ENCODE data around the gene FAM83C.
A peak's percentile ranks its signal among the peaks of the same experiment; 100 is the strongest.

The FAM83C gene

DNA sequence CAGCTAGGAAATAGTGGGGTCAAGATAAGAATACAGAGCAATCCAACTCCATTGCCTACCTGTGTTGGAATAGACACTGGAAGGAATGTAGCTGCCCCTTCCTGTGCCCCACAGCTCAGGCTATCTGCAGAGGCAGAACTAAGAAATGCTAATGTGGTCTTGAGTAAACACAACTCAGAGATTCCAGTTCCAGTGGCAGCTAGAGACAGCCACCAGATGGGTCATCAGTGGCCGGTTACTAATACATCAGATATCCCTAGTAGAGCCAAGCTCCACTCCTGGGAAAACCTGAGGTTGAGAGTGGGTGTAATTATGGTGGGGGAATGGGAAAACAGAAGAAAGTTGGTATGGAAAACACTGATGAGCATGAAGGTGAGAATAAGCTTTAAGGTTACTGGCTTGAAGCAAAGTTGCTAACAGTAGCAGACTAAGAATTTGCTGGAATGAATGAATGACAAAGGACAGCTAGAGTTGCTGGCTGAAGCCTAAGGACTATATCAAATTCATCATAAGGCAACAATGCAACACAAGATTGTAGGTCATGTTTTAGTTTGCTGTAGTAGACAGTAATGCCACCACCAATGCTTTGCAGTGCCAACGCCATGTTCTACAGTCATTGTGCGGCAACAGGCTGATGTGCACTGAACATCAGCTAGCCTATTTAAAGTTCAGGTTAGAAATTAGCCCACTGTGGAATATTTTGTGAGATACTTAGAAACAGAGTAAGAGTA is 28.3 kb upstream of the FAM83C start:
- ChIA-PET POLR2A (interaction anchor here (0.7 to 1.5 kb wide), 4 partner anchors 15 to 496 kb away, joined by 3 to 8 read pairs (median 4); partner anchors contain the start of genes CEP250 and UQCC1), CTCF (interaction anchor here (0.6 to 3.7 kb wide), 4 partner anchors 10 to 224 kb away, joined by 8 to 27 read pairs (median 10); no protein-coding TSS in a partner anchor)
- TF ChIP-seq TARDBP (IDR thresholded peaks at IDR 0.05): no peak
- TF ChIP-seq ZNF384 (IDR thresholded peaks at IDR 0.05): no peak
- no peak for TF ChIP-seq FOXA1 (IDR thresholded peaks at IDR 0.05)
- TF ChIP-seq ARNT (IDR thresholded peaks at IDR 0.05): no peak
- TF ChIP-seq, protein P1, sequence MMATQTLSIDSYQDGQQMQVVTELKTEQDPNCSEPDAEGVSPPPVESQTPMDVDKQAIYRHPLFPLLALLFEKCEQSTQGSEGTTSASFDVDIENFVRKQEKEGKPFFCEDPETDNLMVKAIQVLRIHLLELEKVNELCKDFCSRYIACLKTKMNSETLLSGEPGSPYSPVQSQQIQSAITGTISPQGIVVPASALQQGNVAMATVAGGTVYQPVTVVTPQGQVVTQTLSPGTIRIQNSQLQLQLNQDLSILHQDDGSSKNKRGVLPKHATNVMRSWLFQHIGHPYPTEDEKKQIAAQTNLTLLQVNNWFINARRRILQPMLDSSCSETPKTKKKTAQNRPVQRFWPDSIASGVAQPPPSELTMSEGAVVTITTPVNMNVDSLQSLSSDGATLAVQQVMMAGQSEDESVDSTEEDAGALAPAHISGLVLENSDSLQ (IDR thresholded peaks at IDR 0.05): no peak
- no peak for TF ChIP-seq LEF1 (IDR thresholded peaks at IDR 0.05; ENCODE audit: borderline replicate concordance)
- no peak for TF ChIP-seq FOXM1 (IDR thresholded peaks at IDR 0.05; ENCODE audit: borderline replicate concordance)
- no peak for TF ChIP-seq FOXK2 (IDR thresholded peaks at IDR 0.05)
- TF ChIP-seq ELF4 (IDR thresholded peaks at IDR 0.05): no peak
- no peak for TF ChIP-seq L3MBTL2 (conservative IDR thresholded peaks at IDR 0.05)
- no peak for TF ChIP-seq SUZ12 (IDR thresholded peaks at IDR 0.05)
- no peak for DNase-seq (ENCODE audit: extremely low spot score)

DNA sequence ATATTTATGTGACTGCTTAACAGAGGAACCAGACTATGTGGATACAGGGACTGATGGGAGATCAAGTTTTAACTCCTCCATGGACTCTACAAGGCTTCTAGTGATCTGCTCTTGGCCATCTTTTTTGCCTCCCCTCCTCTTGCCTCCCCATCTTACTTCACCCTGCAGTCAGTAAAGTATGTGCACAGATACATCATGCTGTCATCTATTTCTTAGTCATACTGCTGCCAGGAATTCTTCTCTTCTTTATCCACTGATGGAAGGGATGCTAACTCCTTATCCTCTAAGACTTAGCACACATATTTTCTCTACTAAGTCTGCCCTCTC is 27.6 kb upstream of the FAM83C start:
- CTCF ChIA-PET: interaction anchor here (1.1 to 3.7 kb wide), 4 partner anchors 11 to 16 kb away, joined by 5 to 27 read pairs (median 8); no protein-coding TSS in a partner anchor
- POLR2A ChIA-PET: interaction anchor here (0.6 to 2.2 kb wide), 4 partner anchors 15 to 135 kb away, joined by 3 to 14 read pairs (median 6); partner anchors contain the start of genes CEP250 and GDF5
- TF ChIP-seq, protein P1 (IDR thresholded peaks at IDR 0.05): peak; percentile 27; the same call in 1 of the 2 replicates
- TF ChIP-seq TARDBP (IDR thresholded peaks at IDR 0.05): no peak
- no peak for TF ChIP-seq SP1 (IDR thresholded peaks at IDR 0.05)
- no peak for TF ChIP-seq NFRKB (IDR thresholded peaks at IDR 0.05)
- TF ChIP-seq LEF1 (IDR thresholded peaks at IDR 0.05; ENCODE audit: borderline replicate concordance): no peak
- no peak for DNase-seq (ENCODE audit: extremely low spot score)

DNA sequence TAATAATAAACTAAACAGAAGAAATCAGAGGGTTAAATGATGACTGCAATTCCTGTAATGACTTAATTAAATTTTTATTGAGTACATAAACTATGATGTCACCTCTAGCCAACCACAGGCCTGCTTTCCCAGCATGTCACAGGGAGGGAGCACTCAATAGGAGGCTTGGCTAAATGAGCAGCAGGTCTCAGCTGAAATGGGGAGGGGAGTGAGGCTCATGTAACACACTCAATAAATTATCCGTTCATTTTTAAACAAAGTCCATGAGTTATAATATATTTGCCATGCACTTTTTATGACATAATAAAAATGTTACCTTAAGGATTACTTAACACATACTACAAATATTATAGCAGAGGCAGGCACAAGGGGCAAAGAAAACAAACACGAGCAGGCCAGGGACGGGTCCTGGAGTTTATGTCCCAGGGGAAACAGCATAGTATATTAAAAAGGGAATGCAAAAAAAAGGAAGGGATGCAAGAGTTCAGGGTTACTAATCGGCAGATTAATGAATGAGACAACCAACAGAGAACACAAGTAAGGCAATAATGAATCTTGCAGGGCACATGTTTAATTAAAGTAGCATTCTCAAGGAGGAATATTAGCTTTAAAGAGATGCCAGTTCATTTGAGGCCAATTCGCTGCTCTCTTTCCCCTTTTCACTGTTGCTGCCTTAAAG is 27.1 kb upstream of the FAM83C start:
- POLR2A ChIA-PET: interaction anchor here (0.6 to 2.2 kb wide), 3 partner anchors 15 to 136 kb away, joined by 3 to 14 read pairs (median 3); partner anchors contain the start of genes CEP250 and GDF5
- TF ChIP-seq FOXK2 (IDR thresholded peaks at IDR 0.05): no peak
- no peak for TF ChIP-seq NFRKB (IDR thresholded peaks at IDR 0.05)
- TF ChIP-seq ARNT (IDR thresholded peaks at IDR 0.05): peak; percentile 56; the same call in 1 of the 2 replicates
- no peak for TF ChIP-seq TARDBP (IDR thresholded peaks at IDR 0.05)
- TF ChIP-seq, protein P1 (IDR thresholded peaks at IDR 0.05): peak; percentile 94
- TF ChIP-seq LEF1 (IDR thresholded peaks at IDR 0.05; ENCODE audit: borderline replicate concordance): no peak
- TF ChIP-seq FOXA1 (IDR thresholded peaks at IDR 0.05): peak; percentile 60; the same call in 1 of the 2 replicates
- TF ChIP-seq L3MBTL2 (conservative IDR thresholded peaks at IDR 0.05): no peak
- TF ChIP-seq SUZ12 (IDR thresholded peaks at IDR 0.05): no peak
- TF ChIP-seq CTBP1 (IDR thresholded peaks at IDR 0.05; ENCODE audit: borderline replicate concordance): peak; percentile 95
- TF ChIP-seq ZNF384 (IDR thresholded peaks at IDR 0.05): peak; percentile 74
- no peak for TF ChIP-seq HDGF (IDR thresholded peaks at IDR 0.05; ENCODE audit: borderline replicate concordance)
- TF ChIP-seq FOXM1 (IDR thresholded peaks at IDR 0.05; ENCODE audit: borderline replicate concordance): no peak
- no peak for TF ChIP-seq ELF4 (IDR thresholded peaks at IDR 0.05)
- TF ChIP-seq BHLHE40 (IDR thresholded peaks at IDR 0.05; ENCODE audit: borderline replicate concordance): no peak
- no peak for TF ChIP-seq SP1 (IDR thresholded peaks at IDR 0.05)
- DNase-seq (ENCODE audit: extremely low spot score): peak; percentile 87
- CTCF ChIA-PET: interaction anchor here (1.2 to 3.7 kb wide), 4 partner anchors 11 to 15 kb away, joined by 5 to 27 read pairs (median 12); no protein-coding TSS in a partner anchor

DNA sequence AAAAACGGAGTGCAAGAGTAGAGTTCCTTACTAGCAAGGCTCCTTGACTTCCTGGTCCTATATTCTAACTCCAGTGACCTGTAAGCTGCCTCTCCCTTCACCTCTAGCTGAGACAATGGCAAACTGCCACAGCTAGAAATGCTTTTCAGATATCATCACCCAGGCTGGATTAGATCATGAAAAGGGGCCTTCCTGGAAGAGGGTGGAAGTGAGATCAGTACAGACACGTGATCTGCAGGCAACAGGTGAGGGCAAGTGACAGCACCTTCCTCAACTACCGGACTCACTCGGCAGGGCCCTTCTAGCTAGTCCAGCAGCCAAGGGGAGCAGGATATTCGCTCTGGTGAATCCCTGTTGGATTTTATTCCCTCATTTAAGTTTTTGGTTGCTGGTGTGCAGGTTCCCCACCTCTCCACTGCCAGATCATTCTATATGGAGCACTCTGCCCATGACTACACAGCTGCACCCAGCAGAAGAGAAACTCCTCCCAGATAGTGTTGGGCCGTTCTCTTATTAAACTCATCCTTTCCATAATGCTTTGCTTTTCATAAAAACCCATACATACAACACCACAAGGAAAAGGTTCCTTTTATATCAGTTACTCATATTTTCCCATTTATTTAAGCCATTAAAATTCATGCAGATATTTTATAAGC is 26.4 kb upstream of the FAM83C start:
- no peak for TF ChIP-seq SUZ12 (IDR thresholded peaks at IDR 0.05)
- no peak for TF ChIP-seq FOXA1 (IDR thresholded peaks at IDR 0.05)
- no peak for TF ChIP-seq FOXM1 (IDR thresholded peaks at IDR 0.05; ENCODE audit: borderline replicate concordance)
- no peak for TF ChIP-seq TARDBP (IDR thresholded peaks at IDR 0.05)
- DNase-seq (ENCODE audit: extremely low spot score): no peak
- POLR2A ChIA-PET: interaction anchor here (1.0 to 2.2 kb wide), 4 partner anchors 10 to 136 kb away, joined by 4 to 14 read pairs (median 6); partner anchors contain the start of genes CEP250 and EIF6
- CTCF ChIA-PET: interaction anchor here (0.6 to 3.7 kb wide), 4 partner anchors 12 to 225 kb away, joined by 3 to 27 read pairs (median 11); no protein-coding TSS in a partner anchor

DNA sequence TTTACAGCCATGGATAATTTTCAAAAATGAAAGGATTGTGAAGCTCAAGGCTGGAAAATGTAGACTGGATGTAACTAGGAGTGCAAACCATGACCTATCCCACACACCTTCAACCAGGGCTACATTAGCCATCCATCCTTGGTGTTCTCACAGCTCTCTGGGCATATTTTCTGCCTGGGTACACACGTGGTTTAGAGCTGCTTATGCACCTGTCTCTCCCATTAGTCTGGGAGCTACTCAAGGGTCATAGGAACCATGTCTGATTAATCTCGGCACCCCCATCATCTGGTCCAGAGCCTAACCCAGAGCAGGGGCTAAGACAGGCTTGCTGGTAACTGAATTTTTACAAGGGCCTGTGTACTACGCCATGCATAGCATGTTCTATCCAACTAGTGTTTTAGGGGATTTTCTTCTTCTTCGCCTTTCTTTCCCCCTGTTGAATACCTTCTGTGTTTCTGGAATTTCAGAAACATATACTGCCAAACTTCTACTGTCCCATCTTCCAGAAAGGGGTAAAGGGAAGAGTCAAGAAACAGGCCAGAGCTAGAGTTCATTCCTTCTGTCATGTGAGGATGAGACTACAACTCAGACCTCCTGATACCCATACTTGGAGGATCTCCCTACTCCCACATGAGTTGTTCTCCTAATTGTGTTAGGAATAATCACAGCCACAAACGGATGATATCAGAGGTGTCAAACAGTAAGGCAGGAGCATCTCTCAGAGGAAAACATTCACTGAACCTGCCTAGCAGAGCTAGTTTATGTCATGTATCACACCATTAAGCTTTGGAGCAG is 25.4 kb upstream of the FAM83C start:
- no peak for TF ChIP-seq HDGF (IDR thresholded peaks at IDR 0.05; ENCODE audit: borderline replicate concordance)
- no peak for TF ChIP-seq FOXA1 (IDR thresholded peaks at IDR 0.05)
- TF ChIP-seq ARNT (IDR thresholded peaks at IDR 0.05): no peak
- TF ChIP-seq LEF1 (IDR thresholded peaks at IDR 0.05; ENCODE audit: borderline replicate concordance): no peak
- no peak for TF ChIP-seq CTBP1 (IDR thresholded peaks at IDR 0.05; ENCODE audit: borderline replicate concordance)
- no peak for TF ChIP-seq FOXK2 (IDR thresholded peaks at IDR 0.05)
- TF ChIP-seq SUZ12 (IDR thresholded peaks at IDR 0.05): no peak
- TF ChIP-seq NFRKB (IDR thresholded peaks at IDR 0.05): no peak
- TF ChIP-seq, protein P1 (IDR thresholded peaks at IDR 0.05): no peak
- no peak for TF ChIP-seq BHLHE40 (IDR thresholded peaks at IDR 0.05; ENCODE audit: borderline replicate concordance)
- no peak for TF ChIP-seq SP1 (IDR thresholded peaks at IDR 0.05)
- no peak for TF ChIP-seq TARDBP (IDR thresholded peaks at IDR 0.05)
- no peak for TF ChIP-seq ZNF384 (IDR thresholded peaks at IDR 0.05)
- TF ChIP-seq ELF4 (IDR thresholded peaks at IDR 0.05): no peak
- TF ChIP-seq L3MBTL2 (conservative IDR thresholded peaks at IDR 0.05): no peak
- TF ChIP-seq FOXM1 (IDR thresholded peaks at IDR 0.05; ENCODE audit: borderline replicate concordance): no peak
- ChIA-PET CTCF (interaction anchor here (0.7 to 3.7 kb wide), 4 partner anchors 11 to 121 kb away, joined by 5 to 27 read pairs (median 12); partner anchors contain the start of gene GDF5), POLR2A (interaction anchor here (0.6 to 2.2 kb wide), 5 partner anchors 9 to 137 kb away, joined by 3 to 14 read pairs (median 5); partner anchors contain the start of genes CEP250 and EIF6)
- DNase-seq (ENCODE audit: extremely low spot score): no peak

Data from HEK293T (cell line).